T-cell (primary cell): ENCODE measurements around the gene NPHP4. TPM values are rescaled to one million over a fixed set of nuclear protein-coding genes. Genes with fewer than 3 reads are reported as not detected.
A peak's percentile ranks its signal among the peaks of the same experiment; 100 is the strongest.

ENCODE experiments used
- ATAC-seq, 4 experiments: fragments of 200-7000 bp in 3 of 4; fragments of 150-1000 bp in 1 of 4; cut with Tn5 transposase; replicated peaks in 1 of 4; 1 replicate in 3 of 4; 2 replicates in 1 of 4; pipeline ENCODE4 v1.10.0; 2021; ENCODE audit warnings: moderate library complexity in 3 of 4, mild to moderate bottlenecking in 2 of 4, moderate number of reproducible peaks in 1 of 4
- CTCF ChIA-PET, 2 donors: fragments of 300-600 bp; sonication (Branson Sonifier 250); formaldehyde crosslinking; loops; one replicate each; lab custom pipeline; 2022; ENCODE audit warnings: antibody characterized with exemption in 2 of 2; lab: Charles Lee
- POLR2A ChIA-PET, 2 donors: fragments of 300-600 bp; sonication (Branson Sonifier 250); formaldehyde crosslinking; loops; one replicate each; lab custom pipeline; 2022; ENCODE audit warnings: antibody characterized with exemption in 2 of 2; lab: Charles Lee
- DNase-seq, 35 experiments: peaks; one replicate each; pipeline versions ENCODE4 v3.0.0 to v3.0.0-alpha.2; 2013 to 2023
- H3K27ac ChIP-seq: one replicate; pipeline ENCODE4 v1.5.1; 2013; ENCODE audit warnings: low read length
- H3K27me3 ChIP-seq, 2 experiments: replicated peaks in 1 of 2; 1 replicate in 1 of 2; 2 replicates in 1 of 2; pipeline versions ENCODE4 v1.6.1 to v1.7.0; 2013; ENCODE audit warnings: low read length in 1 of 2, mixed read lengths in 1 of 2; ENCODE audit not compliant: control insufficient read depth in 2 of 2, insufficient read depth in 2 of 2; ENCODE audit errors: extremely low read depth in 1 of 2
- H3K36me3 ChIP-seq, 2 donors: 1 replicate in 1 of 2; 2 replicates in 1 of 2; pipeline versions ENCODE4 v1.6.1 to v1.7.0; 2013; ENCODE audit warnings: low read length in 1 of 2; ENCODE audit not compliant: control insufficient read depth in 2 of 2, insufficient read depth in 1 of 2; ENCODE audit errors: extremely low read depth in 1 of 2
- H3K4me1 ChIP-seq, 2 experiments: 1 replicate in 1 of 2; 2 replicates in 1 of 2; pipeline versions ENCODE4 v1.6.1 to v1.7.0; 2013; ENCODE audit warnings: low read length in 2 of 2, mixed read lengths in 1 of 2; ENCODE audit not compliant: insufficient read depth in 2 of 2, control insufficient read depth in 1 of 2; ENCODE audit errors: extremely low read depth in 1 of 2
- H3K4me3 ChIP-seq, 2 donors: 1 replicate in 1 of 2; 2 replicates in 1 of 2; pipeline versions ENCODE4 v1.5.1 to v1.7.0; 2013; ENCODE audit warnings: mild to moderate bottlenecking in 2 of 2, low read length in 1 of 2, moderate library complexity in 1 of 2; ENCODE audit not compliant: control insufficient read depth in 1 of 2; ENCODE audit errors: extremely low read depth in 1 of 2
- H3K9me3 ChIP-seq: 2 replicates; pipeline ENCODE4 v1.7.0; 2013
- H3K27ac Mint-ChIP-seq, 2 donors: one replicate each; pipeline ENCODE4 v1.8.0; 2020 to 2021; ENCODE audit warnings: mild to moderate bottlenecking in 2 of 2, mixed read lengths in 2 of 2
- H3K27me3 Mint-ChIP-seq, 2 donors: one replicate each; pipeline ENCODE4 v1.8.0; 2021 to 2022; ENCODE audit warnings: mixed read lengths in 2 of 2
- H3K36me3 Mint-ChIP-seq: one replicate; pipeline ENCODE4 v1.8.0; 2021; ENCODE audit warnings: mixed read lengths
- H3K4me1 Mint-ChIP-seq, 3 donors: one replicate each; pipeline ENCODE4 v1.8.0; 2020 to 2022; ENCODE audit warnings: mixed read lengths in 3 of 3, mild to moderate bottlenecking in 1 of 3
- H3K4me3 Mint-ChIP-seq, 3 donors: one replicate each; pipeline ENCODE4 v1.8.0; 2020 to 2022; ENCODE audit warnings: mild to moderate bottlenecking in 3 of 3, mixed read lengths in 3 of 3, moderate library complexity in 3 of 3
- H3K9me3 Mint-ChIP-seq, 3 donors: one replicate each; pipeline ENCODE4 v1.8.0; 2020 to 2022; ENCODE audit warnings: mixed read lengths in 3 of 3
- WGBS: methylation state at CpG from one replicate; pipeline ENCODE4 v1.1.5; 2013; ENCODE audit warnings: missing lambda C conversion rate; ENCODE audit not compliant: insufficient coverage; 5-methylcytosine and 5-hydroxymethylcytosine counted together
- total RNA-seq, 35 experiments: library from RNA in 6 of 35; stranded (reverse) in 6 of 35; fragments of 120-200 nt in 1 of 35; gene quantifications; one replicate each; pipeline versions ENCODE4 v1.2.1 to v1.2.4 and lab custom pipeline; 2013 to 2026

NPHP4 gene
- total RNA-seq, 5 donors from 2014 or later (not counting 1 experiment from before 2014, with no cell fraction given) = 9.0 to 10.5 (median 9.8) TPM

DNA sequence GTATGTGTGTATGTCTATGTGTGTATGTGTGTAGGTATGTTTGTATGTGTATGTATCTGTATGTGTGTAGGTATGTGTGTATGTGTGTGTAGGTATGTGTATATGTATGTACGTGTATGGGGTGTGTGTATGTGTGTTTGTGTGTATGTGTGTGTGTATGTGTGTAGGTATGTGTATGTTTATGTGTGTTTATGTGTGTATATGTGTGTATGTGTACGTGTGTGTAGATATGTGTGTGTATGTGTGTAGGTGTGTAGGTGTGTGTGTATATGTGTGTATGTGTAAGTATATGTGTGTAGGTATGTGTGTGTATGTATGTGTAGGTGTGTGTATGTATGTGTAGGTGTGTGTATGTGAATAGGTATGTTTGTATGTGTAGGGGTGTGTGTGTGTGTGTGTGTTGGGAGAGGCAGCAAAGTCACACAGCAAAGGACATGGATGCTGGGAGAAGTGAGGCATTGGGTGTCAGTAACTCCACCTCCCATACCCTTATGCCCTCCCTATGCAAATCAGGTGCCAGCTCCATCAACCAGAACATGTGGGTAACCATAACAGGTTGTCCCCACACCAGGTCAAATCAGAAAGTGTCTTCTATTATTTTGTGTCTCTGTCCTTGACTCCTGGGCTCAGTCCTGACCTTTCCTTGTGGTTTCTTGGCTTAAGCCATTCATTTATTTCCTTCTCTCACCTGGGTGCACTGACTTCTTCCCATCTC, 38.5 kb upstream of the NPHP4 start:
- Histone ChIP-seq H3K27ac (no peak overlapping the region), H3K4me3 (no peak overlapping the region), H3K9me3 (no peaks in the 10 kb centered on the region), H3K4me1 (peaks cover 24 to 98% of the 10 kb centered on the region in 2 experiments), H3K27me3 (no peaks in the 10 kb centered on the region), H3K36me3 (peaks cover 5 to 43% of the 10 kb centered on the region in 2 donors)
- ATAC-seq = no peak
- Mint-ChIP-seq H3K4me1 (peaks cover 85 to 91% (median 86%) of the 10 kb centered on the region in 3 donors), H3K36me3 (peaks cover 25% of the 10 kb centered on the region), H3K9me3 (no peaks in the 10 kb centered on the region), H3K4me3 (peak overlapping the region in 2 of 3 donors; percentile 31 to 95), H3K27ac (peak overlapping the region; percentile 61 to 98), H3K27me3 (no peaks in the 10 kb centered on the region)
- POLR2A ChIA-PET = no interaction called here
- DNase-seq = no peak
- 90% methylated on average over 2 of the region's 2 CpGs for WGBS
- CTCF ChIA-PET = no interaction called here

DNA sequence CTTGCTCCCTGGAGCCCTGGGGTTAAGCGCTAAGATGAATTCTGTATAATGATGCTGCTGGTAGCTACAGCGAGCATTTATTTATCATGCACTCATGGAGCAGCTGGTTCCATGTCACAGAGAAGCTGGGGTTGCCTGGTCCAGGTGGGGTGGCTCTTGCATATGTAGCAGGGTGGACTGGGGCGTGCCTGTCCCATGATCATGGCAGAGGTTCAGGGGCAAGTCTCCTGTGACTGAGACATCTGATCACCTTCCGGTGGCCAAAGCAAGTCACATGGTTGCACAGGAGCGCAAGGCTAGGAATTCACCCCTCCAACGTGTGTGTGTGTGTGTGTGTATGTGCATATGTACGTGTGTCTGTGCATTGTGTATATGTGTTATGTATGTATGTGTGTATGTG, 37.9 kb upstream of the NPHP4 start:
- Histone ChIP-seq H3K27me3 (no peaks in the 10 kb centered on the region), H3K4me3 (no peak overlapping the region), H3K4me1 (peaks cover 24 to 99% of the 10 kb centered on the region in 2 experiments), H3K27ac (no peak overlapping the region), H3K9me3 (no peaks in the 10 kb centered on the region), H3K36me3 (peaks cover 5 to 40% of the 10 kb centered on the region in 2 donors)
- ATAC-seq (no peak), DNase-seq (no peak)
- ChIA-PET CTCF (no interaction called here), POLR2A (no interaction called here)
- Mint-ChIP-seq H3K4me3 (peak overlapping the region in 2 of 3 donors; percentile 18 to 95), H3K4me1 (peaks cover 81 to 90% (median 81%) of the 10 kb centered on the region in 3 donors), H3K9me3 (no peaks in the 10 kb centered on the region), H3K27ac (peak overlapping the region; percentile 44 to 98), H3K27me3 (no peaks in the 10 kb centered on the region), H3K36me3 (peaks cover 23% of the 10 kb centered on the region)
- WGBS = 94% methylated on average over 7 of the region's 7 CpGs

DNA sequence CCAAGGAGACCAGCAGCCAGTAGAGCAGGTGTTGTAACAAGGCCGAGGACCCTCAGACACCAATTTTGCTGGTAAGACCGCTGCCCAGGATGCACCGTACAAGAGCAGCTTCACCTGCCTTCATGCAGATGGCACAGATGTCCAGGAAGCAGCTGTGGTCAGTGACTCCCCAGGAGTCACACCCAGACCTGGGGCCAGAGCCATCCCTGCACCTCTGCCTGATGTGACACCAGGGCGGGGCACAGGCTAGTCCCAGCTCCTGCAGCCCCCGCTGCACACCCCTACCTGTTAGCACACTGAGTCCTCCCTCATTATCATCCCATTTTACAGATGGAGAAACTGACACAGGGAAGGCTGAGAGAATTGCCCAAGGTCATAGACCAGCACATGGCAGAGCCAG, 37.1 kb upstream of the NPHP4 start:
- H3K27me3 Mint-ChIP-seq = no peaks in the 10 kb centered on the region
- no peaks in the 10 kb centered on the region for H3K9me3 Mint-ChIP-seq
- Histone ChIP-seq H3K9me3 (no peaks in the 10 kb centered on the region), H3K27me3 (no peaks in the 10 kb centered on the region), H3K27ac (peak overlapping the region; percentile 93), H3K36me3 (peaks cover 5 to 32% of the 10 kb centered on the region in 2 donors), H3K4me3 (no peak overlapping the region), H3K4me1 (peaks cover 24 to 95% of the 10 kb centered on the region in 2 experiments)
- H3K4me3 Mint-ChIP-seq = peak overlapping the region in 2 of 3 donors; percentile 53 to 95
- ChIA-PET POLR2A (no interaction called here), CTCF (interaction anchor here (0.7 kb wide), 2 partner anchors 16 to 98 kb away, joined by 4 to 6 read pairs; no protein-coding TSS in a partner anchor)
- DNase-seq = no peak
- peaks cover 18% of the 10 kb centered on the region for H3K36me3 Mint-ChIP-seq
- peak overlapping the region; percentile 44 to 98 for H3K27ac Mint-ChIP-seq
- ATAC-seq = no peak
- peaks cover 77 to 86% (median 77%) of the 10 kb centered on the region in 3 donors for H3K4me1 Mint-ChIP-seq
- 89% methylated on average over 5 of the region's 5 CpGs for WGBS

DNA sequence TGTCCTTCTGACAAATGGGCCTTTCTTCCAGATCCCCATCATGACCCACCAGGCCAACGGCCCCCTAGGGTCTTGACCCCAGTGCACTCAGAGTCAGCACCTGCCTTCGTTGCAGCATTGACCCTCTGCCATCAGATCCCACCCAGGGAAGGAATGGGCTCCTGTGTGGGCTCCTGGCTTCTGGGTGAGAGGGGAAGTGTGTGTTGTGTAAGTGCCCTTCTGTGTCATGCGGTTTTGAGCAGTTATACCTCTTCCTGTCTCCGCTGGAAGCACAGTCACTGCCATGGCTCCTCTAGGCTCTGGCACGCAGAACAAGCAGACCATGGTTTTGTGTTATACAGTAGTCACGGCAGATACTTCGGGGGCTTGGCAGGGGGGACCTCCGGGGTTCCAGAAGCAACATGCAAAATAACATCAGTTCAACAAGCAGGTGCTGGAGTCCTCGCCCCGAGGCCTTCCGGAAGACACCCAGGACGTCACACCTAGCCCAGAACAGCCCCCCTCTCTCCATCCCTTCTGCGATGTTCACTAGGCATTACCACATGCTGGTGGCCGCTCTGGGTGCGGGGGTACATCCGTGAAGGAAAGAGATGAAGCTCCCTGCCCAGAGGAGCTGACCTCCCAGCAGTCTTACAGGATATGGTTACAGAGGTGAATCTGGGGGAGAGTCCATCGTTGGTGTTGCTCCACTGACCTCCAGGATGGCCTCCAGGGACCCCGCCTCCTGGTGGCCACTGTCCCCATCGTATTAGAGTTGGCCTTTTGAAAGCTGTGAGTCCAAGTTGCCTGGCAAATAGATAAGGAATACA, 36.0 kb upstream of the NPHP4 start:
- peaks cover 0 to 22% of the 10 kb centered on the region in 2 donors for H3K36me3 ChIP-seq
- POLR2A ChIA-PET = interaction anchor here in 1 of 2 donors (0.6 to 0.8 kb wide), 2 partner anchors 34 to 36 kb away, joined by 4 to 6 read pairs; no protein-coding TSS in a partner anchor
- H3K27me3 ChIP-seq = no peaks in the 10 kb centered on the region
- no peaks in the 10 kb centered on the region for H3K9me3 ChIP-seq
- no peaks in the 10 kb centered on the region for H3K9me3 Mint-ChIP-seq
- CTCF ChIA-PET = interaction anchor here (0.7 to 1.0 kb wide), 3 partner anchors 15 to 36 kb away, joined by 3 to 4 read pairs (median 3); partner anchors contain the start of gene NPHP4 (in 1 of the 2)
- peak overlapping the region; percentile 76 to 81 for H3K4me3 ChIP-seq
- peaks cover 24 to 84% of the 10 kb centered on the region in 2 experiments for H3K4me1 ChIP-seq
- 7% methylated on average over 13 of the region's 19 CpGs for WGBS
- peak; percentile 48 to 86 (median 66) for DNase-seq
- peak overlapping the region; percentile 93 for H3K27ac ChIP-seq
- peak overlapping the region; percentile 95 to 98 for H3K27ac Mint-ChIP-seq
- peak; percentile 54 to 66 (median 62) for ATAC-seq
- H3K27me3 Mint-ChIP-seq = no peaks in the 10 kb centered on the region
- H3K4me3 Mint-ChIP-seq = peak overlapping the region; percentile 87 to 95 (median 92)
- H3K36me3 Mint-ChIP-seq = peaks cover 16% of the 10 kb centered on the region
- peaks cover 68 to 75% (median 71%) of the 10 kb centered on the region in 3 donors for H3K4me1 Mint-ChIP-seq

DNA sequence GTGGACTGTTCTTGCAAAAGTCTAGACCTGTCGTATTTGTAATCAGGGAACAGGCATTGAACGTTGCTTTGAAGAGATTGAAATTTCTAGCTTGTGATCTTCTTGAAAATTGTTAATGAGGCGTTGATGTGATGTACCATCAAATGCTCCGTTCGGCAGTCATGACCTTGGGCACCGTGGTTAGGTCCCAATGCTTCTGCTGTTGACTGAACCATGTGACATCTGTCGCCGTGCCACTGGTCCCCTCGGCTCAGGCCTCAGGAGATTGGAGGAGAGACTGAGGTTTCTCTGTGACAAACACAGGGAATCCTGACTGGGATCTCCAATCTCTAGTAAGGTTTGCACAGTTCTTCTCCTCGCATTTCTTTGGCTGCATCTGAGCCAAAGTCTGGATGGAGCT, 35.4 kb upstream of the NPHP4 start:
- Histone ChIP-seq H3K36me3 (peaks cover 0 to 21% of the 10 kb centered on the region in 2 donors), H3K4me3 (peak overlapping the region; percentile 76 to 81), H3K4me1 (peaks cover 21 to 79% of the 10 kb centered on the region in 2 experiments), H3K9me3 (no peaks in the 10 kb centered on the region), H3K27ac (peak overlapping the region; percentile 93), H3K27me3 (no peaks in the 10 kb centered on the region)
- Mint-ChIP-seq H3K36me3 (peaks cover 14% of the 10 kb centered on the region), H3K4me1 (peaks cover 61 to 69% (median 64%) of the 10 kb centered on the region in 3 donors), H3K9me3 (no peaks in the 10 kb centered on the region), H3K27ac (peak overlapping the region; percentile 95 to 98), H3K4me3 (peak overlapping the region; percentile 87 to 95 (median 92)), H3K27me3 (no peaks in the 10 kb centered on the region)
- ChIA-PET POLR2A (interaction anchor here in 1 of 2 donors (0.6 to 0.8 kb wide), 2 partner anchors 33 to 35 kb away, joined by 4 to 6 read pairs; no protein-coding TSS in a partner anchor), CTCF (no interaction called here)
- 0% methylated on average over 7 of the region's 10 CpGs for WGBS
- ATAC-seq = no peak
- no peak for DNase-seq
